GM21825 (cell line): ENCODE data around the gene CST4.
A peak's percentile ranks its signal among the peaks of the same experiment; 100 is the strongest.
"Not testable (repeated sequence)": the region's sequence is repeated elsewhere in the genome, so short reads cannot be mapped to it uniquely, and the experiment has no call there.

ENCODE experiments used
- ATAC-seq: cut with Tn5 transposase; IDR thresholded peaks from one replicate; pipeline ENCODE4 v1.9.1; 2021; ENCODE audit warnings: mild to moderate bottlenecking, moderate library complexity; ENCODE audit not compliant: unreplicated experiment

The CST4 gene

DNA sequence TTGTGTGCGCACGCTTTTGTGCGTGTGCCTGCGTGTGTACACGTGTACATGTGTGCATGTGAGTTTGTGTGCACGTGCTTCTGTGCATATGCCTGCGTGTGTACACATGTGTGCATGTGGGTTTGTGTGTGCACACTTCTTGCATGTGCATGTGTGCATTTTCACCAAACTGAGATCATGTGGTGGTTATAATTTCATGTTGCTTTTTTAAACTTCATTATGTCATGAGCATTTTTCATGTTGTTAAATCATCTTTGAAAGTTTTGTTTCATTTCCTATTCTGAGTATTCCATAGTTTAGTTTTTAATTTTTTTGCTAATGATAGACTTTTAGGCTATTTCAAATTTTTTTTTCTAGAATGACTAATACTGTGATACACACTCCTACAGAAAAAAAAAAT lies 44.7 kb downstream of the CST4 start:
- no peak for ATAC-seq

DNA sequence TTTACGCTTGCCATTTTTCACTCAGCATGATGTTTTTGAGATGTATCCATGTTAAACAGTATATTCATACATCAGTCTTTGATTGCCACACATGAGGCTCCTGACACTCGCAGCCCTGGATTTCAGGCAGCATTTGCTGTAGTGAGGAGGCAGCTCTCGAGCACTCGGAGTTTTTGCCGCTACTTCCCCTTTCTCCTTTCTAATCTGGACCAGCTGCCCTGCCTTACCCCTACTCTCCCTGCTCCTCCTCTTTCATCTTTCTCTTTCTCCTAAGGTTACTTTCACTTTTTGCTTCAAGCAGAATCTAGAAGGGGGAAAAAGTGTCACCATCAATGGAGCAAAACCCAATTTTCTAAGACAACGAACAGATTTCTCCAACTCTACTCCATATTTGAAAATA lies 45.2 kb downstream of the CST4 start:
- ATAC-seq: no peak

DNA sequence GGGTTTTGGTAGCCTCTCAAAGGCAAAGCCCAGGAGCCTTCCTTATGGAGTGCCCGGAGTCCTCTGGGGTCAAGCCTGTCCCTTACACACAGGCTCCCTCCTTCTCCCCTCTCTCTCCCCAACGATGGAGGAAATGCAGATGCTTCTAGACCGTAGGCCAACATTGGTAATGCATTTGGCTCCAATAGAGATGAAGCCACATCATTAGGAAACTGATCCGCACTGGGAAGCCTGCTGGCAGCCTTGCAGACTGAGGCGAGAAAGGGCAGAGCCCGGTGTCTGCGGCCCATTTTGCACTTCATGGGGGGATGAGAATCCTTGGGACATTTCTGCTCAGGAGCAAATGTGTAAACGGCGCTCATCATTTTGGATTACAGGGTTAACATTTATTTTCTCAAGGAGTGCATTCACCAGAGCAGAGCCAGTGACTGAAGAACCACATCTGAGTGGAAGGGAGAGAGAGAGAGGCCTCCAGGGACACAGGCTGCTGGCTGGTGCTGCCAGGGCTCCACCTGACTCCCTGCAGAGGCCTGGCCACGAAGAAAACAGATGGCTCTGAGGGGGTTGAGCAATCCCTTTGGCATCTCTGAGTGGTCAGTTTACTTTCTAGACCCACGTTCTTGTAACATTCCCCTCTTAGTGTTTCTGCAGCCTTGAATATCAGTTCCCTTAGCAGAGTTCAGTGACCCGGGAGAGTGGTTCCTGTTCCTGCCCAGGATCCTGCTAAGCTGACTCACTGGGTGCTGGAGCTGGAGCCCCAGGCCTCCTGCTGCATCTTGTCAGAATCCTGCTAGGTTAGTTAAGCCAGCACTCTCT lies 46.7 kb downstream of the CST4 start:
- no peak for ATAC-seq

DNA sequence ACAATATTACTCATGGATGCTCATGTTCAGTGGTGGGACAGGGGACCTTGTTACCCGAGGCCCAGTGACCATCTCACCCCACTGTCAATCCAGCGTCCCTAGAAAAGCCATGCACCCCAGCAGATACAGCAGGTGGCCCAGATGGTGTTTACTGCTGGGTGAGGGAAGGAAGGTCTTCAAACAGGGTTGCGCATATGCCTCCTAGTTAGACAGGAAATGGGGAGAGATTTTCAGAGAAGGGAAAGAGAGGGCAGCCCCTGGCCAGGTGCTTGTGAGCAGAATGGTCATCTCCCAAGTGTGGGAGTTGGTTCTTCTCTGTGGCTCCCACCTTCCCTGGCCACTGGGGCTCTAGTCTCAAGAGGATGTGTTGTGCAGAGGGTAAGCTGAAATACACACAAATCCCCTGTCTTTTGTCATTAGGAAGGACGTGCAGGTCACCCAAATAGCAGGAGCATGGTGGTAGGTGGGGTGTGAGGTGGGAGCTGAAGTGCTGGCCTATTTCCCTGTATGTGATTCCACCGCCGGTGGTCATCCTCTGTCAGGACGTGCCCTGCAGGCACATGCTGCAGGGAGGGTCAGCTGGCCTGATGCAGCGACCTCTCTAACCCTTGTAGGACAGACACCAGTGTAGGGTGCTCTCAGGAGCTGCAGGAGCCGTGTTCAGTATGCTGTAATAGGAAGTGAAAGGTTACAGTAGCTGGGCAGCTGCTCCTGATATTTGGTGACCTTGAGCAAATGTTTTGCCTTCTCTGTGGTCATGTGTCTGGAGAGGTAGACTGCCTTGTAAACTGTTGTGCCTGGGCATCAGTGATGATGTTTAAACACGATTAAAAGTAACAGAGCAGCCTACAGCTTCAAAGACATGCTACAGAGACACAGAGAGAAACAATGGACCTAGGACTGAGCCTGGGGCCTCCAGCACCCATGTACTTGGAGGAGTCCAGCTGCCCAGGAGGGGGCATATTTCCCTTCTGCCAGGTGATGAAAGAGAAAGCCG lies 47.9 kb downstream of the CST4 start:
- ATAC-seq: no peak

DNA sequence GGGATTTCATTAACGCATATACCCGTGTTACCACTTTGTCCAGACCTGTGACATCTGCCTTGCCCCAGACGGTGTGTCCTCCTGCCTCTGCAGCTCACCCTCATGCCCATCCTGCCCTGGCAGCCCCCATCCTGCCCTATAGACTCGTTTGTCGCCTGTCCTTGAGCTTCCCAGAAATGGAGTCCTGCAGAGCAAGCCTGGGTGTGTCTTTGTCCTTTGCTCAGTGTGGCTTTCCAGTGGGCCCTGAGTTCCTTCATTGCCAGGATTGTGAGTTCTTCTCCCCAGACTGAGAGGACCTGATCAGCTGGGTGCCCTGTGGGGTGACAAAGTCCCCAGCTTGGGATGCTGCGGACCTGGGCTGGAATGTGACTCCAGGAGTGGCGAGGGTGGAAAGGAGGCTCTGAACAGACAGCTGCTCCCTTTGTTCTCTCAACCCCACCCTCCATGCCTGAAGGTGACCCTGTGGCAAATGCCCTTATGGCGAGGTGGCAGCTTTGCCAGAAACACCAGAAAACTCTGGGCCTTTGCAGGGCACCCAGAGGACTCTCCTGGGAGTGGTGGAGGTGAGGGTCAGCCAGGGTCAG lies 48.7 kb downstream of the CST4 start:
- ATAC-seq: no peak

DNA sequence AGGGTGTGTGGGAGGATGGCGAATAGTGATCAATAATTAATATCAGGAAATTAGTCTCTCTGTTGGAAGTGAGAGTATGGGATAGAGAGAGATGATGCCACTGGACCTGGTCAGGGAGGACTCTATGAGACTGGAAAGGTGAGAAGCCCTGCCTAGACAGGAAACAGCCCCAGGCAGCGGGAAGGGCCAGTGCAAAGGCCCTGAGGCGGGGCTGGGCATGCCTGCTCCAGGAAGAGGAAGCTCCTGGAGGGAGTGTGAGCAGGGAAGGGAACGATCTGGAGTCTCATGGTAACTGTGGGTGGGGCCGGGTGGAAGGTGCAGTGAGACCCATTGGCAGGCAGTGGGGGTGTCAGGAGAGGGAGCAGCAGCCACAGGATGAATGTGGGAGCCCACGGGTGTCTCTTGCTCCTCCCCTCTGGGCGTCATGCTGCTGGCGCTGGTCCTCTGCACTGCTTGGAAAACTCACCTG lies 49.3 kb downstream of the CST4 start:
- no peak for ATAC-seq

DNA sequence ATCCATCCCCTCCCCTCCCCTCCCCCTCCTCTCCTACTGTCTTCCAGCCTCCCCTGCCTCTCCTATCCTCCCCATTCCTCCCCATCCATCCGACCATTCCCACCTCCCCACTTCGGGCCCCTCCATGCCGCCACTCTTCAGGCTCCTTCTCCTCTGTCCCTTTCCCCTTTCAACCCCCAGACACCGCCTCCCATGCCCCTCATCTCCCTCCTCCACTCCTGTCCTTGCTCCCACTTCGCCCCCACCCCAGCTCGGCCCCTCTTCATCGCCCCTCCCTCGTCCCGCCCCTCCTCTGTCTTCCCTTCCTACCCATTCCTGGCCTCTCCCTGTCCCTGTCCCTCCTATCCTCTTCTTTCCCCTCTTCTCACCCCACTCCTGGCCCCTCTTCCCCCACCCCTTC lies 50.5 kb downstream of the CST4 start:
- ATAC-seq: no peak

DNA sequence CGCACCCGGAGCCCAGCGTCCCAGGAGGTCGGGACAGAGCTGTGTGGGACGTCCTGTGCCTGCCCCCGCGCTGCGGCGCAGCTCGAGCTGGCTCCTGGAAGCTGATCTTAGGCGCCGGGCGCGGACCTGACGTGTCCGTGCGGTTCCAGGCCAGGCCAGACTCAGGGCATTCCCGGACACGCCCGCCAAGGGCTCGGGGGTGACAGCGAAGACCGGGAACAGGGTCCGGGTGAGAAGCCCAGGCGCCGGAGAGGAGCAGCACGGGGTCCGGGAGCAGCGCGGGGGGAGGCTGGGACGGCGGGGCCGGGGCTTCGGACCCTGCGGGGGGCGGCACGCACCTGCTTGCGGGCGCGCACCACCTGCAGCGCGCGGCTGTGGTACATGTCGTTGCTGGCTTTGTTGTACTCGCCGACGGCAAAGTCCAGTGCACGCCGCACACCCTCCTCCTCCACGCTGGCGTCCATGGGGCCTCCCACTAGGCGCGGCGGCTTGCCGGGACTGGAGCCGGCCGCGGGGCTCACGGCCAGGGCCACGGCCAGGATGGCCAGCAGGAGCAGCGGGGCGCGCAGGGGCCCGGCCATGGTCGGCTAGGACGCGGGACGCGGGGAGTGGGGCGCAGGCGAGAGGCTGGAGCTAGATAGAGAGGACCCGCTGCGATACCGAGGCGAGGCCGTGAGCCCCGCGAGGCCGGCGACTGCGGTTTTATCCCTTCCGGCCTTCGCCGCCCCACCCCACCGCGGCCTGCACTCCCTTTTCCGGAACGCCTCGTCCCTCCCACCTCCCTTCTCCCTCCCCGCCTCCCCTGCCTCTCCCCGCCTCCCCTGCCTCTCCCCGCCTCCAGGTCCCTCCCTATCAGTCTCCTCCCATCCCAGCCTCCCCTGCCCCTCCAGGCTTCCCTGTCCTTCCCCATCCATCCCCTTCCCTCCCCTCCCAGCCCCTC lies 51.3 kb downstream of the CST4 start, which contains the start of gene CST3:
Gene CST3, minus strand, starts transcription at position 674 of the 940 bp plus-strand sequence. Its CDS starts 93 bp downstream, at position 581.
- ATAC-seq: peak; percentile 64

DNA sequence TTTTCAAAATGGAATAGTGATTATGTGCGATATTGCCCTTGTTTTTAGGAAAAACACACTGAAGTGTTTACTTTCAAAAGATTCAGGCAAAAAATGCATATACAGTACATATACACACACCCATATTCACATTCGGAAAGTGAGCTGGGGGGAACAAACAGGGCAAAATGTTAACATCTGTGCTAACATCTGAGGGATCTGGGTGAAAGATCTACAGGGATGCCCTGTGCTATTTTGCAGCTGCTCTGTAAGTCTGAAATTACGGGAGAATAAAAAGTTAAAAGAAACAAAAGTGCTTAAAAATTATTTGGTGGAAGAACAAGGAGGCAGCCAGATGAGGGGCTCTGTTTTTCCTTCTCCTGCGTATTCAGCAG lies 51.9 kb downstream of the CST4 start:
- no peak for ATAC-seq

DNA sequence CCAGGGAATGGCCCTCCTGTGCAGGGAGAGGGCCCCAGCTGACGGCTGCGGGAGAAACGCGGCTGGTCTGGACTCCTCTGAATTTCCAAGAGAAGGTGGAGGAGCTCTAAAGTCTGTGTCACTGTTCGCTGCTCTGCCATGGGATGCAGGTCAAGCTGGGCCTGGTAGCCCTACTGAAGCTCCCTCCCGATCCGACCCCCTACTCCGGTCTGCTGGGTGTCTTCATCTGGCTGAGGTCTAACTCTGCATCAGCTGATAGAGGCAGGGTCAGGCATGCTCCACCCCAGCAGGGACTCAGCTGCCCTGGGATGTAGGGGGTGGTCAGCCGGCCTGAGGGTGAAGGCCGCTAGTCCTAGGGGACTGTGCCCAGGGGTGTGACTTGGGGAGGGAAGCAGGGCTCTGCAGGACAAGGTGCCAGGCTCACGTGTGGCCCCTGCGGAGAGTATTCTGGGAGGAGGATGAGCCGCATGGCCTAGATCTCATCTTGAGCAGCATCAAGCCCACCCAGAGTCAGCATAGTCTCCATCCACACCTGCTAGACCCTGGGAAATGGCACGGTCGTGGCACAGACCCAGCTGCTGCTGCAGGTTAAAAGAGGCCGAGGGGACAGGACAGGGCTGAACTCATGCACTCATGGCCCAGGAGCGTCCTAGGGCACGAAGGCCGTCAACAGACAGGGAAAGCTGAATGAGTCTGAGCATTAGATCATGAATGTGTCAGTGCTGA lies 52.5 kb downstream of the CST4 start:
- ATAC-seq: no peak

DNA sequence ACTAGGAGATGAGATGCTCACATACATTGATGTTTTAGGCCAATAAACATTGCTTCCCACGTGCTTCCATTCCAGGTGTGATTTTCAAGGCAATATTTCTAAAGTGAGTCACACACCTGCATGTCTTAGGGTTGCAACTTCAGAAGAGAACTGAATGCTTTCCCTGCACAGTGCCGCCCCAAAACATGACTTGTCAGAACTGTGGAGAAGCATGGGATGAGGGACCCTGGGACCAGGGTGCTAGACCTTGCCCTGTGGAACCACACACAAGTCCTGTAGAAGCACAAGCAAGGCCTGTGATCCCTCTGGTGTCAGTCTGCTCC lies 53.1 kb downstream of the CST4 start:
- ATAC-seq: not testable (repeated sequence)
